Loucy (cell line): ENCODE results near the gene MRPL39.

Experiments
- CTCF ChIP-seq: fragments of 200-600 bp; sonication (generic); conservative IDR thresholded peaks from 2 replicates; pipeline ENCODE4 v1.5.1; 2014; ENCODE audit warnings: mild to moderate bottlenecking, antibody characterized with exemption, low read length
- EZH2phosphoT487 ChIP-seq: fragments of 200-600 bp; IDR thresholded peaks from 2 replicates; pipeline ENCODE4 v1.6.1; 2018; ENCODE audit warnings: antibody characterized with exemption, mild to moderate bottlenecking, moderate library complexity, borderline replicate concordance

- TF ChIP-seq CTCF (no peak), EZH2phosphoT487 (no peak)
Observed at GRCh38 chr21:25568246-25568645, 39.0 kb downstream of the MRPL39 start.
